ENCODE measurements around the gene SLCO2B1.

SLCO2B1 gene

DNA sequence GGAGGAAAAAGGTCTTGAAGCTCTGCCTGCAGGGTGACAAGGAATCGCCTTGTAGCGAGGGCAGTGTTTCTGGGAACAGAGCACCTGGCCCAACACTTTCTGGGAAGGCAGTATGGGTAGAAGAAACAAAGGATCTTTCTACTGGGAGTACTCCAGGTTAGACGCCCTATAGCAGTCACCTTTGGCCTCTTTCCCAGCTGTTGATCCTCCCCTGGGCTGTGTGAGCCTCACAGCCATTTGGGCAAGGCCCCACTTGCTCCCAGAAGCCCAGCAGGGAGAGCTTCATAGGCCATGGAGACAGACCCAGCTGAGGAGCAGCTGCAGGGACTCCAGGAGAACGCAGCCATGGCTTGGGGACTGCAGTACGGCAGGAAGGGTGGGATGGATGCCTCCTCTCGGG lies 1.2 kb downstream of the SLCO2B1 start:
- no peak overlapping the region for H3K27ac Mint-ChIP-seq
- no peaks in the 10 kb centered on the region for H3K4me1 Mint-ChIP-seq (ENCODE audit: low read depth)
- H3K9me3 Mint-ChIP-seq (ENCODE audit: low read depth), result no peaks in the 10 kb centered on the region
- H3K4me3 Mint-ChIP-seq, result no peak overlapping the region
- H3K36me3 Mint-ChIP-seq, result no peaks in the 10 kb centered on the region
- H3K27me3 Mint-ChIP-seq, result no peaks in the 10 kb centered on the region

DNA sequence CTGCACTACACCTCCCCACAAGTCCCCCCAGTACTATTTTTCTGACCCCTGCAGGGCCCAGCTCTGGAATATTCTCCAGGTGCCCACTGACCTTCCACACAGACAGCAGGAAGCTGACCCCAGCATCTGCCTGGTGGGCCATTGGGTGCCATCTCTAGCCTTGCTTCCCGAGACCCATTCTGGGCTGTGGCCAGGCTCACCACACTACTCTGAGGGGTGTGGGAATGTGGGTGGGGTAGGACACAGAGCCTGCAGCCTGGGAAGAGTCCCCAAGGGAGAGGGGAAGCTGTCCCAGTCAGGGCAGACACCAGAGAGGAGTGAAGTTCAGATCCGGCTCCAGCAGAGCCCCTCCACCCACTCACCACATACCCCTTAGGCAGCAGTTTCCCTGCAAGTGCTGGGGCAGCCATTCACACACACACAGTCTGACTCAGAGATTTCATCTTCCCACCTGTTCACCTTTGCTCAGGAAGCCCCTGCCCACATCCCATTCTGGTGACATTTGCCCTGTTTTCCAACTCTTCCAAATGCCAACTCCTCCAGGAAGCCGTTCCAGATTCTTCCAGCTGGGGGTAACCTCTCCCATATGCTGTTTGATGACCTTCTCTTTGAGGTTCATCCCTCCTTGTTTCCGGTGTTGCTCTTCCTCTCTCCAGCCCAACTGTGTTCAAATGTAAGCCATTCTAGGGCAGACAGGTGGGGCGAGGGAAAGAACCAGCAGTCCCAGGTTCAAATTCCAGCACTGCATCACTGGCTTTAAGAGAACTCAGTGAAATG lies 1.9 kb downstream of the SLCO2B1 start:
- Mint-ChIP-seq H3K27ac (no peak overlapping the region), H3K27me3 (no peaks in the 10 kb centered on the region), H3K36me3 (no peaks in the 10 kb centered on the region), H3K4me1 (ENCODE audit: low read depth) (no peaks in the 10 kb centered on the region), H3K9me3 (ENCODE audit: low read depth) (no peaks in the 10 kb centered on the region), H3K4me3 (no peak overlapping the region)

DNA sequence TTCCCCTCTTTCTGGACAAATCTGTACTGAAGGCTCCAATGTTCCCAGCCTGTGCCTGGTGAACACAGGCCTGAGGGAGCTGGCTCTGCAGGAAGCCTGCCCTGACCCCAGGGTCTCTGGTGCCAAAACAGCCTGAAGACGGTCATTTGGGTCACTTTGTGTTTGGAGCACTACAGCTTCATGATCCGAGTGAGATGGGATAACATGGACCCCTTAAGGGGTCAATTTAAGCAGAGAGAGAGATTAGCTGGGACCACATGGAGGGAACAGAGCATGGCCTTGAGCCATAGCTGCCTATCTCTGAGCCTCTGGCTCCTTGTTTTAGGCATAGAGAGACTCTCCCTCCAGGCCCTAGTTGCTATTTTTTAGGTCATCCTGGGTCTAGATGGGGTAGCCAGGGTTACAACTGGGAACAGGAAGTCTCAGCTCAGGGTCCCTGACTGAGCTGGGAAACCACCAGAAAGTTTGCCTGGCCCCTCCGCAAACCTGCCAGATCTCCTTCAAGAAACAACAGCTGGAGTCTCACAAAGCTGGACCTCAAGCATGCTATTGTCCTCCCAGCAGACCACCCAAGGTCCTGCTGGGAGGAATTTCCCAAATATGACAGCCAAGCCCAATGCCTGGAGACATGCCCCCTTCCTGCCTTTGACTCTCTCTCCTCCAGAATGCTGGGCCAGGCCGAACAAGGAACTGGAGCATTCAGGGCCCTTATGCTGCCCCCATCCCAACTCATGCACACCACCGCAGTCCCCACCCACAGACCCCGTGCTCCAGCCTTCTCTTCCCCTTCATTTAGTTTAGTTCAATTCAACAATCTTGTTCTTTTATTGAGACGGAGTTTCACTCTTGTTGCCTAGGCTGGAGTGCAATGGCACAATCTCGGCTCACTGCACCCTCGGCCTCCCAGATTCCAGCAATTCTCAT lies 4.0 kb downstream of the SLCO2B1 start:
- Mint-ChIP-seq H3K9me3 (ENCODE audit: low read depth) (no peaks in the 10 kb centered on the region), H3K4me1 (ENCODE audit: low read depth) (no peaks in the 10 kb centered on the region), H3K27ac (no peak overlapping the region), H3K27me3 (no peaks in the 10 kb centered on the region), H3K36me3 (no peaks in the 10 kb centered on the region), H3K4me3 (no peak overlapping the region)

DNA sequence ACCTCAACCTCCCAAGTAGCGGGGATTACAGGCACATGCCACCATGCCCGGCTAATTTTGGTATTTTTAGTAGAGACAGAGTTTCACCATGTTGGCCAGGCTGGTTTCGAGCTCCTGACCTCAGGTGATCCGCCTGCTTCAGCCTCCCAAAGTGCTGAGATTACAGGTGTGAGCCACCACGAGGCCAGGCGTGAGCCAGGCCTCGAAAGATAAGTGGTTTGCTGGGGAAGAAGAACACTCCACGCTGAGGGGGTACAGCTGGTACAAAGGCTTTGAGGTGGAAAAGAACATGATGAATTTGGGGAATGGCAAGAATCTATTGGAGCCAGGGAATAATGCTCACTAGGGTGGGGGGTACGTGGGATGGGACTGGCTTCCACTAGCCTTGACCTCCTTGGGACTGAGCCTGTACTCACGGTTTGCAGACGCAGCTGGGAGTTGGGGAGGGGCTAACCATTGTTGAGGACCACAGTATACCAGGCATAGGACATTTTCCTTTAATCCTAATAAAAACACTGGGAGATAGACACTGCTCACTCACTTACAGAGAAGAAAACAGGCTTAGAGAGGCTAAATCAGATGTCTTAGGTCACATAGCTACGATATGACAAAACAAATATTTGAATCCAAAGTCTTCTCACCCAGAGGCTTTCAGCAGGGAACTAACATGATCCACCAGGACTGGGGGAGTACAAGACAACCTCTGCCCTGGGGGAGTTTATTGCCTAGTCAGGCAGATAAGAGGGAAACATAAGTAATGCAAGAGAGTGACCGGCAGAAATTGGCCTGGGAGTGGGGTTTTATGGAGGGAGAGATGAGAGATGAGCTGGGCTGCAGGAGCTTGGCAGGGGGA lies 4.9 kb downstream of the SLCO2B1 start:
- Mint-ChIP-seq H3K27ac (no peak overlapping the region), H3K4me1 (ENCODE audit: low read depth) (no peaks in the 10 kb centered on the region), H3K27me3 (no peaks in the 10 kb centered on the region), H3K36me3 (no peaks in the 10 kb centered on the region), H3K4me3 (no peak overlapping the region), H3K9me3 (ENCODE audit: low read depth) (peaks cover 3% of the 10 kb centered on the region)

DNA sequence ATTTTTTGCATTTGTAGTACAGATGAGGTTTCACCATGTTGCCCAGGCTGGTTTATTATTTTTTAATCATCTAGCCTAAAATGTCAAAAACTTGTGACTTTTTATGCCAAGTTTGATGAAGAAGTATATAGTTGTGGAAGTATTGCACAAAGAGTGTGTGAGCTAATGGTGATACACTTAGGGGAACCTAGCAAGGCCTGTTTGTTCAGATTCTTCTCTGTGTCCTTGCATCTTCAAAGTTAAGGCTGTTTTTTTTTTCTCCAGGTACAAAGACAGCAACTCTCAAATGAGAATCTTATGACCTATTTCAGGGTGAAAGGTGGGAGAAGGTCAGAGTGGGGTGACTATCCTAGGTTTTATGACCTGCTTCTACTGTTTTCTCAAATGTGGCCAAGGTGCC lies 7.3 kb downstream of the SLCO2B1 start:
- Mint-ChIP-seq H3K27me3 (no peaks in the 10 kb centered on the region), H3K9me3 (ENCODE audit: low read depth) (peaks cover 6% of the 10 kb centered on the region), H3K27ac (no peak overlapping the region), H3K4me3 (no peak overlapping the region), H3K4me1 (ENCODE audit: low read depth) (no peaks in the 10 kb centered on the region), H3K36me3 (no peaks in the 10 kb centered on the region)

DNA sequence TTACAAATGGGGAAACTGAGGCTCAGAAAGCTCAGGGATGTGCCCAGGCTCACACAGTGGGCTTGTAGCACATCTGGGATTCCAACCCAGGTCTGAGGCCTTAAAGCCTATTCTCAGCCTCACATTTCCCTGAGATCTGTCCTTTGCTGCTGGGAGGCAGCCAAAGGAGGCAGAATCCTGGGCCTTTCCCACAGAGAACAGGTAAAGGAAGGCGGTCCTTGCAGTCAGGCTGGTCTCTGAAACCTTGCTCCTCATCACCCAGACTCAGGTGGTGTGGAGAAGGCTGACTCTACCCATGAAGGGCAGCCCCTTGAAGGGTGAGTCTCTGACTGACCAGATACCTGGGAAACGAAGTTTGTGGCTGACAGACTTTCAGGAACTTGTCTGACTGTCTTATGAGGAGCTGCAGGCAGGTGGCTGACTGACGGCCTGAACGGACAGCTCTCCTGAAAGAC lies 7.8 kb downstream of the SLCO2B1 start:
- no peak overlapping the region for H3K27ac Mint-ChIP-seq
- H3K9me3 Mint-ChIP-seq (ENCODE audit: low read depth), result peaks cover 6% of the 10 kb centered on the region
- no peak overlapping the region for H3K4me3 Mint-ChIP-seq
- H3K27me3 Mint-ChIP-seq, result no peaks in the 10 kb centered on the region
- no peaks in the 10 kb centered on the region for H3K4me1 Mint-ChIP-seq (ENCODE audit: low read depth)
- no peaks in the 10 kb centered on the region for H3K36me3 Mint-ChIP-seq

DNA sequence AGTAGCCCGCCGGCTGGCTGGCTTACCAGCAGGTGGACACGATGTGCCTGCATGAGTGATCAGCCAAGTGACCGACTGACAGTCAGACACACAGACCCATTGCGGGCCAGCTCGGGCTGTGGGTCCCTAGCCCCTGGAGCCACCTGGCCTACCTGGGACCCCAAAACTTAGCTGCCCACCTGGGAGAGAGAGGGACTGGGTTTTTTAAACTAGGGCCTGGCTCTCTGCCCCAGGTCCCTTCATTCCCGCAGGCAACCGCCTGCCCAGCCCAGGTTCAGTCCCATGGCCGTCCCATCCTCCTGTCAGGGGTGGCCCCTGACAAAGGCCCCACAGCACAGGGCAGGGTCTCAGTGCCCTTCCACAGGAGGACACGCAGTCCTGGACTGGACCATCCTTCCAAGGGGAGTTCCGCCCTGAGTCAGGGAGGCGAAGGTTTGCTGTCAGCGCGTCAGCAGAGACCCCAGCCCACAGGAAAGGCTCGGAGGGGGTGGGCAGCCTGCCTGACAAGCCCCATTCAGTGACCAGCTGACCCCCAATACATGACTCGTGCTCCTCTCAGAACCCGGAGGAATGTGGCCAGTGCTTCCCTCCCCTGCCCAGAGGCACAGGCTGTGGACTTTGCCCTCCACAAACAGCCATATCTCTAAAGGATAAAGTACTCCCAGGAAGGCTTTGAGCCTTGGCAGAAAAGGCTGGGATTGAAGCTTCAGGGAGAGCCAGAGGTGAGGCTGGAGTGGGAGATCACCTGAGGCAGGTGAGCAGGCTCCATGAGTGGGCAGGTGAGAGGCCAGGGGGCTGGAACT lies 8.4 kb downstream of the SLCO2B1 start:
- H3K27ac Mint-ChIP-seq, result no peak overlapping the region
- peaks cover 6% of the 10 kb centered on the region for H3K9me3 Mint-ChIP-seq (ENCODE audit: low read depth)
- H3K4me3 Mint-ChIP-seq, result no peak overlapping the region
- H3K36me3 Mint-ChIP-seq, result no peaks in the 10 kb centered on the region
- H3K4me1 Mint-ChIP-seq (ENCODE audit: low read depth), result no peaks in the 10 kb centered on the region
- no peaks in the 10 kb centered on the region for H3K27me3 Mint-ChIP-seq

DNA sequence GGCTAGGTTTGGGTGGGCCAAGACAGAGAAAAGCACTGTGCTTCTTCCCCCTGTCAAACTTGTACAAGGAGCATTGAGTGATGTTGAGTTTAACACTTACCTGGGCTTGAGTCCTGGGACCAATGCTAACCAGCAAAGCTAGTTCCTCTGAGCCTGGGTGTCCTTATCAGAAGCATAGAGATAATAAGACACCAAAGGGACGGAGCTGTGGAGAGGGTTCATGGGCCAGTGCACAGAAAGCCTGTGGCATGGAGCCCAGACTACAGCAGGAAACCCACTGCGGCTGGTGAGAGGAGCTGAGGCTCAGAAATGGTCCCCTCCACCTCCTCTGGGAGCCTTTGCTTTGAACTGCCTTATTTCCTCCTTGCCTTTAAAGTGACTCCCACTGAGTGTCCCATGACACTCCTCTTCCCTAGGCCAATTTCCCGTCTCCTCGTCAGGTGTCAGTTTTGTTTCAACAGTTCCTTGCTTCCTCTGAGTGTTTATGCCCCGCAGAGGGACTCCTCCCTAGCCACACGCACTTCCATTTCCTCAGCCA lies 9.4 kb downstream of the SLCO2B1 start:
- Mint-ChIP-seq H3K36me3 (no peaks in the 10 kb centered on the region), H3K9me3 (ENCODE audit: low read depth) (peaks cover 6% of the 10 kb centered on the region), H3K27me3 (no peaks in the 10 kb centered on the region), H3K4me3 (no peak overlapping the region), H3K27ac (no peak overlapping the region), H3K4me1 (ENCODE audit: low read depth) (no peaks in the 10 kb centered on the region)

DNA sequence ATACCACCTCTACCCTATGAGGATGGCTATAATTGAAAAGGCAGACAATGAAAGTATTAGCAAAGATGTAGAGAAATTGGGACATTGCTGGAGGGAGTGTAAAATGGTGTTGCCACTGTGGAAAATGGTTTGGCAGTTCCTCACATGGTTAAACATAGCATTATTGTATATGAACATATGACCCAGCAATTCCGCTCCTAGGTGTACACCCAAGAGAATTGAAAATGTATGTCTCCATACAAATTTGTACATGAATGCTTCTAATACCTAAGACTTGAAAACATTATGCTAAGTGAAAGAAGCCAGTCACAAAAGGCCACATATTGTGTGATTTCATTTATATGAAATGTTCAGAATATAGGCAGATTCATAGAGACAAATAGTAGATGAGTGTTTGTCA lies 10.0 kb downstream of the SLCO2B1 start:
- Mint-ChIP-seq H3K36me3 (no peaks in the 10 kb centered on the region), H3K9me3 (ENCODE audit: low read depth) (peaks cover 6% of the 10 kb centered on the region), H3K27me3 (no peaks in the 10 kb centered on the region), H3K4me3 (no peak overlapping the region), H3K4me1 (ENCODE audit: low read depth) (no peaks in the 10 kb centered on the region), H3K27ac (no peak overlapping the region)

DNA sequence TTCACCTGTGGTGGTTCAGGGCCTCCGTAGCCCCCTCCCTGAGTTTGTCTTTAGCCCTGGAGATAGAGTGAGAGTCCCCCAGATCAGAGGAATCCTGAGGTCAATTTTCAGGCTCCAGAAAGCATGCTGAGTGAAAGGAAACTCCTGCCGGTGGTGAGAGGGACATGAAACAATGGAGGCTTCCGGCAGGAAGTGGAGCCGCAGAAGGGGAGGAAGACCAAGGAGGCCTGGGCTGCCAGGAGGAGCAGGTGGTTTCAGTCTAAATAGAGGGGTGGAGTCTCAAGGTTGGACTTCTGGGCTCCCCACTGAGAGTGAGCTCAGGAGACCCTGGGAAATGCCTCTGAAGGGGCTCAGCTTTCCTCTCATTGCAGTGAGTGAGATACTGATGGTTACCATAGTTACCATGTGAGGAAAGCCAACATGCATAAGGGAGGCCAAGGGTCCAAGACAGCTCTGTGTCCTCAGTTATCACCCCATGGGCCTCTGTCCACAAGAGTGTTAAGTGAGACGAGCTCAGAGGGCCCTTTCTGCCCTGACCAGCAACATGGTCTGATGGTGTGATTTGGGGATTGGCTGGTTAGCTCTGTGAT lies 10.7 kb downstream of the SLCO2B1 start:
- no peaks in the 10 kb centered on the region for H3K36me3 Mint-ChIP-seq
- peaks cover 6% of the 10 kb centered on the region for H3K9me3 Mint-ChIP-seq (ENCODE audit: low read depth)
- no peak overlapping the region for H3K4me3 Mint-ChIP-seq
- no peak overlapping the region for H3K27ac Mint-ChIP-seq
- H3K27me3 Mint-ChIP-seq, result no peaks in the 10 kb centered on the region
- no peaks in the 10 kb centered on the region for H3K4me1 Mint-ChIP-seq (ENCODE audit: low read depth)

DNA sequence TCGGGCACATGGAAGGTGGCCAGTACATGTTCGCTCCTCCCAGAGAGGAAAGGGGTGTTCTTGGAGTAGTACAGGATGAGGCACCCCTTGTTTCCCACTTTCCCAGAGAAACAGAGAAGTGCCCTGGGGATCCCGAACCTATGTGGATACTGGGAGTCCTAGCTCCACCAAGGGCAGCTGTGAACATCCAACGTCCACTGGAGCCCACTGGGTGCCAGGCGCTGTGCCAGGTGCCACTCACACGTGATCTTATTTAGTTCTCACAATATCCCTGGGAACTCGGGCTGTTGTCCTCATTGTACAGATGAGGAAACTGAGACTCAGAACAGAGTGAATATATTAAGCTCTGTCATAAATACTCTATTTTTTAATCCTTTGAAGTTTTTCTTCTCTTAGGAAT lies 12.0 kb downstream of the SLCO2B1 start:
- Mint-ChIP-seq H3K4me3 (no peak overlapping the region), H3K4me1 (ENCODE audit: low read depth) (no peaks in the 10 kb centered on the region), H3K27me3 (no peaks in the 10 kb centered on the region), H3K9me3 (ENCODE audit: low read depth) (peaks cover 6% of the 10 kb centered on the region), H3K36me3 (no peaks in the 10 kb centered on the region), H3K27ac (no peak overlapping the region)

DNA sequence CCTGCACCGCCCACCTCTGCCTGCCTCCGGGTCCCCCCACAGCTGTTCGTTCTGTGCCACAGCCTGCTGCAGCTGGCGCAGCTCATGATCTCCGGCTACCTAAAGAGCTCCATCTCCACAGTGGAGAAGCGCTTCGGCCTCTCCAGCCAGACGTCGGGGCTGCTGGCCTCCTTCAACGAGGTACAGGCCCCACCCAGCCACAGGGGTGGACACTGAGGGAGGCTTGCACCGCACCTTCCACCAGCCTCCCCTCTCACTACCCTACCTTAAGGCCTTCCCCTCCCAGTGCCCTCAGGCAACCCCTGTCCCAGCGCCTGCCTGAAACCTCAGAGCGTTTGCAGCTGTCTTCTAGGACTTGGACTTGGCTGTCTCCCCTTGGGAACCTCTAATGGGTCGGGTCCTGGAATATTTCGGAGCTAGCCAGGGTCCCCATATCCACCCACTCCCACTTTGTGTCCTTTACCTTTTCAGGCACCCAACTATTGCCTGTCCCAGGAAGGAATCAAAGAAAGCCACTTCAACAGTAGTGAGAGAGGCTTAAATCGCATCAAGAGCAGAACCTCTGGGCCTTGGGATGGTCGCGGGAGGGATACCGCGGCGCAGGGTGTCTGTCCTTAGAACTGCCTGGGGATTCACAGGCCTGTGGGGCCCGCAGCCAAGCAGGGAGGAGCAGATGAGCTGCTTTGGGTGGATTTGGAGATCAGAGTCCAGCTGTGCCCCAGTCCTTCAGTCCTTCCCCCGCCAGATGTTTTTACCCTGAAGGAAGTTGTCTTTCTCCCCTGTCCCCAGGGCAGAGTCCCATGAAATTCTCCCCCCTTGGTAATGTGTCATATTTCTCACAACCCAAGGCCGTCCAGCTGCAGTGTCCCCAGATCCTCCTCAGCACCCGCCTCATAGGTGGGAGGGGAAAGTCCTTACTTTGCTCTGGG lies 13.3 kb downstream of the SLCO2B1 start:
- no peaks in the 10 kb centered on the region for H3K4me1 Mint-ChIP-seq (ENCODE audit: low read depth)
- no peak overlapping the region for H3K27ac Mint-ChIP-seq
- H3K4me3 Mint-ChIP-seq, result no peak overlapping the region
- H3K9me3 Mint-ChIP-seq (ENCODE audit: low read depth), result peaks cover 6% of the 10 kb centered on the region
- no peaks in the 10 kb centered on the region for H3K27me3 Mint-ChIP-seq
- no peaks in the 10 kb centered on the region for H3K36me3 Mint-ChIP-seq

DNA sequence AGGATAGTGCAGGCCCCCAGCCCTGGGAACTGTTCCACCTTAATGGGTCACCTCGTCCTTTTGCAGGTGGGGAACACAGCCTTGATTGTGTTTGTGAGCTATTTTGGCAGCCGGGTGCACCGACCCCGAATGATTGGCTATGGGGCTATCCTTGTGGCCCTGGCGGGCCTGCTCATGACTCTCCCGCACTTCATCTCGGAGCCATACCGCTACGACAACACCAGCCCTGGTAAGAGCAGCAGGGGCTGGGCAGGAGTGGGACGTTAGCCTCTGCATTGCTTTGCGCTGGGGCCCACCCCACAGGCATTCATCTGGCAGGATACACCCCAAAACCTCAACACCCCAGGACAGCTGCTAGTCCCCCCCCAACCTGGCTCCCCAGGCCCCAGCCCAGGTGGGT lies 14.8 kb downstream of the SLCO2B1 start:
- no peak overlapping the region for H3K4me3 Mint-ChIP-seq
- no peaks in the 10 kb centered on the region for H3K27me3 Mint-ChIP-seq
- H3K27ac Mint-ChIP-seq, result no peak overlapping the region
- H3K9me3 Mint-ChIP-seq (ENCODE audit: low read depth), result peaks cover 4% of the 10 kb centered on the region
- H3K4me1 Mint-ChIP-seq (ENCODE audit: low read depth), result no peaks in the 10 kb centered on the region
- H3K36me3 Mint-ChIP-seq, result no peaks in the 10 kb centered on the region

Data from activated naive CD8-positive, alpha-beta T cell (primary cell).